GM23338 (cell line): ENCODE measurements around the gene EEF2.

Experiments
- CTCF ChIP-seq, 2 experiments: fragments of 200-600 bp in 1 of 2; sonication (generic) in 1 of 2; conservative IDR thresholded peaks; 2 replicates each; pipeline versions ENCODE4 v1.5.1 to v1.6.1; 2016 to 2017; ENCODE audit warnings: antibody characterized with exemption in 2 of 2, low read depth in 2 of 2, mild to moderate bottlenecking in 2 of 2, moderate library complexity in 1 of 2
- POLR2AphosphoS5 ChIP-seq: IDR thresholded peaks from 2 replicates; pipeline ENCODE4 v1.6.1; 2016; ENCODE audit warnings: antibody characterized with exemption, low read depth

GRCh38 chr19:4029247-4029614 is 44.0 kb upstream of the EEF2 start:
- TF ChIP-seq CTCF (conservative IDR thresholded peaks at IDR 0.05; ENCODE audit: low read depth in 2 of 2), result no peak
- TF ChIP-seq POLR2AphosphoS5, result no peak
